ENCODE data around the gene SLC24A4.

- TF ChIP-seq CTCF (conservative IDR thresholded peaks at IDR 0.05 in 1 of 2, IDR thresholded peaks at IDR 0.05 in 1 of 2; ENCODE audit: extremely low read depth in 1 of 2, insufficient read depth in 1 of 2, low read depth in 1 of 2, low read length in 2 of 2) = no peak
- TF ChIP-seq EZH2 (IDR thresholded peaks at IDR 0.05; ENCODE audit: borderline replicate concordance, low read length) = no peak
Measured at GRCh38 chr14:92457016-92457565, 134.1 kb downstream of the SLC24A4 start.
